ENCODE measurements around the gene CROCC2. TPM values are rescaled to one million over a fixed set of nuclear protein-coding genes. Genes with fewer than 3 reads are reported as not detected.
A peak's percentile ranks its signal among the peaks of the same experiment; 100 is the strongest.

The CROCC2 gene
- total RNA-seq, 1 donor from 2014 or later: 2.9 TPM

DNA sequence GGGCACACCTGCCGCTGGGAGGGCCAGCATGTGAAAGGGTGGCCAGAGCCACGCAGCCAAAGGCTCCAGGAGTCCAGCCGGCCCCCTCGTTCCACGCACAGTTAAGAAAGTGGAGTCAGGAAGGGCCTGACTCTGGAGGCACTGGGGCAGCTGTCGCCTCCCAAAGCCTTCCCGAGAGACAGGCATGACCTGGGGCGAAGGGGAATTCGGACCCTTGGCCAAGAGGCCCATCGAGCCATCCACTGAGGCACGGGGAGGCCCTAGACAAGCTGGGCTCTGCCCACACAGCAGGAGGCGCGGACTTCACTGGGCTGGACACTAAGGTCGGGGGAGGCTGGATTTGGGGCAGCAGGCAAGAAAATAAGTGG, 53.8 kb downstream of the CROCC2 start:
- DNase-seq (ENCODE audit: low spot score in 2 of 2): peak in 1 of 2 donors; percentile 58
- Histone ChIP-seq H3K4me1 (peaks cover 0 to 9% of the 10 kb centered on the region in 2 donors), H3K27me3 (no peaks in the 10 kb centered on the region), H3K36me3 (no peaks in the 10 kb centered on the region), H3K9me3 (no peaks in the 10 kb centered on the region), H3K27ac (no peak overlapping the region), H3K4me3 (no peak overlapping the region)
- TF ChIP-seq, protein P1, sequence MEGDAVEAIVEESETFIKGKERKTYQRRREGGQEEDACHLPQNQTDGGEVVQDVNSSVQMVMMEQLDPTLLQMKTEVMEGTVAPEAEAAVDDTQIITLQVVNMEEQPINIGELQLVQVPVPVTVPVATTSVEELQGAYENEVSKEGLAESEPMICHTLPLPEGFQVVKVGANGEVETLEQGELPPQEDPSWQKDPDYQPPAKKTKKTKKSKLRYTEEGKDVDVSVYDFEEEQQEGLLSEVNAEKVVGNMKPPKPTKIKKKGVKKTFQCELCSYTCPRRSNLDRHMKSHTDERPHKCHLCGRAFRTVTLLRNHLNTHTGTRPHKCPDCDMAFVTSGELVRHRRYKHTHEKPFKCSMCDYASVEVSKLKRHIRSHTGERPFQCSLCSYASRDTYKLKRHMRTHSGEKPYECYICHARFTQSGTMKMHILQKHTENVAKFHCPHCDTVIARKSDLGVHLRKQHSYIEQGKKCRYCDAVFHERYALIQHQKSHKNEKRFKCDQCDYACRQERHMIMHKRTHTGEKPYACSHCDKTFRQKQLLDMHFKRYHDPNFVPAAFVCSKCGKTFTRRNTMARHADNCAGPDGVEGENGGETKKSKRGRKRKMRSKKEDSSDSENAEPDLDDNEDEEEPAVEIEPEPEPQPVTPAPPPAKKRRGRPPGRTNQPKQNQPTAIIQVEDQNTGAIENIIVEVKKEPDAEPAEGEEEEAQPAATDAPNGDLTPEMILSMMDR (IDR thresholded peaks at IDR 0.05): no peak
- intact Hi-C loops (cut with DNase I): no loop called here

DNA sequence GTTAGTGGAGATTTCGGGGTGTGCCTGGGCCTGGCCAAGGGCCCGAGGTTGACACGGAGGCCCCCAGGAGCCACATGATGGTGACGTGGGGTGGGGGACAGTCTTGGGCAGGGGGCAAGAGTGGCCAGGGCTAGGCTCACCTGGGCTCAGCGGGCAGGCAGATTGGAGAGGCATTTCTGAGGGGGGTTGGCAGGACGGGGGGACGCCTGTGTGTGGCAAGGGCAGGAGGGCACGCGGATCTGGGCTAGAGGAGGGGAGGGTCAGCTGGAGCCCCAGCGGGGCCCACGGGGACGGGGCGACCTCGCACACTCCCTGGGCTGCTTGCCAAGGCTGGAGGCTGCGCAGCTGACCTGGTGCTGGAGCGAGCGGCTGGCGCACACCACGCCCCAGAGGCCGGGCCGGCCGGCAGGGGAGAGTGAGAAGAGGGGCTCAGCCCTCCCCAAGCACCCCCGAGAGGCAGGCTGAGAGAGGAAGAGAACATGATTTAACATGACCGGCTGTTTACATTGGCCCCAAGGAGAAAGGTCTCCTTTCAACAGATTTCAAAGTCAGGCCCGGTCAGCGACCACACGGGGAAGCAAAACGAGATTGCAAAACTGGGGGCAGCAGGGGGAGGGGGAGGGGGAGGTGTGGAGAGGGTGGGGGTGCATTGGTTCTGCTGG, 54.3 kb downstream of the CROCC2 start:
- Histone ChIP-seq H3K36me3 (no peaks in the 10 kb centered on the region), H3K9me3 (no peaks in the 10 kb centered on the region), H3K27ac (no peak overlapping the region), H3K27me3 (no peaks in the 10 kb centered on the region), H3K4me3 (no peak overlapping the region), H3K4me1 (peaks cover 0 to 9% of the 10 kb centered on the region in 2 donors)
- peak in 1 of 2 donors; percentile 58 for DNase-seq (ENCODE audit: low spot score in 2 of 2)
- intact Hi-C loops (cut with DNase I): no loop called here
- TF ChIP-seq, protein P1 (IDR thresholded peaks at IDR 0.05): no peak

DNA sequence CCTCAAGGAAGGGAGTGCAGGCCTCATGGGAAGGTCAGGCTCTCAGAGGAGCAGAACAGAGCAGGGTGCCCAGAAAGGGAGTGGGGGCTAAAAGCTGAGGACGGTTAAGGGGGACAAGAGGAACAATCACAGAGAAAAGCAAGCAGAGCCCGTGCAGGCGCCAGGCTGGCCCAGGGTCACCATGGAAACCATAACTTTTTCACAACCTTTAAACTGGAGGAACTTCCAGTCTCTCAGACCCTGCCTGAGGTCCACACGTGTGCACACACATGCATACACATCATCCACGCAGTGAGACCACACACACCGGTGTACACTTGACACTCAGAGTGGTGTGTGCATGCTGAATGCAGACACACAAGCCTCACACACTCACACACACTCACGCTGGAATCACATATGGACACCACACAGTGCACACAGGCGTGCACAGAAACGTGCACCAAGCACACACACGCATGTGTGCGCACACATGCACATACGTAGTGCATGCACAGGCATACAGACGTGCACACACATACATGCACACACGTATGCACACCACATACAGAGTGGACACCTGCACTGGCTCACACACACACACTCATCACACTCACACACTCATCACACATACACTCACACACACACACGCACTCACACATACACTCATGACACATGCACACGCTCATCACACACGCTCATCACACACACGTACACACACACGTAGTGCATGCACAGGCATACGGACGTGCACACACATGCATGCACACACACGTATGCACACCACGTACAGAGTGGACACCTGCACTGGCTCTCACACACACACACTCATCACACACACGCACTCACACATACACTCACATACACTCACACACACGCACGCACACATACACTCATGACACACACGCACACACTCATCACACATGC, 55.1 kb downstream of the CROCC2 start:
- no peak for DNase-seq (ENCODE audit: low spot score in 2 of 2)
- H3K4me1 ChIP-seq: peaks cover 0 to 9% of the 10 kb centered on the region in 2 donors
- no peaks in the 10 kb centered on the region for H3K36me3 ChIP-seq
- TF ChIP-seq, protein P1 (IDR thresholded peaks at IDR 0.05): no peak
- H3K27me3 ChIP-seq: no peaks in the 10 kb centered on the region
- no peaks in the 10 kb centered on the region for H3K9me3 ChIP-seq
- H3K4me3 ChIP-seq: no peak overlapping the region
- intact Hi-C loops (cut with DNase I): no loop called here
- H3K27ac ChIP-seq: no peak overlapping the region

DNA sequence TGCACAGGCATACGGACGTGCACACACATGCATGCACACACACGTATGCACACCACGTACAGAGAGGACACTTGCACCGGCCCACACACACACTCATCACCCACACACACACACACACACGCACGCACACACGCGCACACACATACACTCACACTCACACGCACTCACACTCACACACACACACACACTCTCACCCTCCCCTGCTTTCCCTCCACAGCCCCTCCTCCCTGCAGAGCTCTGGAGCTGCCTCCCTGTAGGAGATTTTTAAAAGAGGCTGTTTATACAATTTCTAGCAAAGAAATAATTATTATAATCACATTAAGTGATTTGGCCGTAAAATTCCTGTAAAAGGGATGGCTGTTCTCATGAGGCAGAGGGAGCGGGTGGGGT, 55.8 kb downstream of the CROCC2 start:
- TF ChIP-seq, protein P1 (IDR thresholded peaks at IDR 0.05): no peak
- intact Hi-C loops (cut with DNase I): no loop called here

DNA sequence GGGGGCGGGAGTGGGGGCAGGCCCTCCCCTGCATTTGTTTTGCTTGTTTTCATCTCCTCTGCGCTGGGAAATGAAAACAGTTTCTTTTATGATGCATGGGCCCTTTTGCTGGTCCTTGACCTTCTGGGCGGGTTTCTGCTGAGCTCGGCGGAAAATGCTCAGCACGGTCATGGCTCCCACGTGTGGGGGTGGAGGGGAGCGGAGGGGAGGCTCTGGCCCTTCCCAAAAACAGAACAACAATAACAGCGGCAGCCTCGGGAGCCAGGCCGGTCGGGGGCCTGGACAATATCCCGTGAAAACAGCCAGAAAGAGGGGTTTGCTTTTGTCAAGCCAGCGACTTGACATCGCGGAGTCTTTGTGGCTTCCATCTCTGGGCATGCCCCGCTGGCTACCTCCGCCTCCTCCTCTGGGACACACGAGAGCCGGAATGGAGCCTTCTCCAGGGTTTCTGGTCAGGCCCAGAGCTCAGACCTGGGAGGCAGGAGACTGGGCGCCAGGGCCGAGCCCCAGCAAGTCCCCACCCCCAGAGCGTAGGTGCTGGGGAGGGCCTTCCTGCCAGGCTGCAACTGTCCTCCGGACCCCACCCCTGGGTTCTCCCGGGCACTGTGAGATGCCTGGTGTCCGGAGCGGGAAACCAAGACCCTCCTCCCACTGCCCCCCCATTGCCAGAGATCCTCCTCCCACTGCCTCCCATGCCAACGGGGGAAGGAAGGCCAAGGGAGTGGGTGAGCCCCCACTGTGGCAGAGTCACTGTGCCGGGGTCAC, 56.3 kb downstream of the CROCC2 start:
- Histone ChIP-seq H3K27ac (peak overlapping the region in 1 of 2 donors; percentile 20), H3K36me3 (no peaks in the 10 kb centered on the region), H3K27me3 (no peaks in the 10 kb centered on the region), H3K4me1 (peaks cover 0 to 9% of the 10 kb centered on the region in 2 donors), H3K4me3 (no peak overlapping the region), H3K9me3 (no peaks in the 10 kb centered on the region)
- TF ChIP-seq, protein P1 (IDR thresholded peaks at IDR 0.05): no peak
- DNase-seq (ENCODE audit: low spot score in 2 of 2): peak in 1 of 2 donors; percentile 61
- intact Hi-C loops (cut with DNase I): no loop called here

More for the DNA sequence above, 55.8 kb downstream of the CROCC2 start:
- no peaks in the 10 kb centered on the region for H3K36me3 ChIP-seq
- no peak overlapping the region for H3K4me3 ChIP-seq
- H3K9me3 ChIP-seq: no peaks in the 10 kb centered on the region
- no peak overlapping the region for H3K27ac ChIP-seq
- H3K27me3 ChIP-seq: no peaks in the 10 kb centered on the region
- no peak for DNase-seq (ENCODE audit: low spot score in 2 of 2)
- H3K4me1 ChIP-seq: peaks cover 0 to 9% of the 10 kb centered on the region in 2 donors

All from ascending aorta (tissue), 2 donors.